Esophagus squamous epithelium (tissue), 4 donors: ENCODE results near the gene ARL13B.

Source experiments
- POLR2A ChIP-seq, 4 donors: fragments of 450-650 bp; IDR thresholded peaks; one replicate each; pipeline ENCODE4 v1.6.1; 2017; ENCODE audit warnings: antibody characterized with exemption in 4 of 4, mild to moderate bottlenecking in 4 of 4, moderate library complexity in 3 of 4
- TF ChIP-seq, protein P1 (sequence below), 6 experiments: fragments of 450-650 bp in 4 of 6; fragments of 200-600 bp in 2 of 6; sonication (generic) in 2 of 6; IDR thresholded peaks; one replicate each; pipeline ENCODE4 v1.5.1; 2016 to 2019; ENCODE audit warnings: antibody characterized with exemption in 6 of 6, mild to moderate bottlenecking in 4 of 6, moderate library complexity in 4 of 6

DNA sequence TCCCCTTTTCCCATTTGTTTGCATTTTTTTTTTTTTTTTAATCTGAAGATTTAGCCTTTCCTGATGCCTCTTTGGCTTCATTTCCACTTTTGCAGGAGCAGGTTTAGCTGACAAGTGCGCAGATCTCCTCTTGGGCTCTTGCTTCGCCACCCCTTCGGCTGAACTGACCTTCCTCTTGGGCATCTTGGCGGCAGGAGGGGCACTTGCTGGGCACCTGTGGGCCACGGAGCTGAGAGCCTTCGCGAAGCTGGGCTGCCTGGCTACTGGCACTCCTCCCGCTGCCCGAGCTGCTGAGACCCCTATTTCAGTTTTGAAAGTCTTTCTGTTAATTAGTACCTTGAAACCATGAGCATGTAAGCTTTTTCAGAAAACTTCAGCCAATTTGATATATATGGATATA lies 8.8 kb downstream of the ARL13B start:
- TF ChIP-seq, protein P1, sequence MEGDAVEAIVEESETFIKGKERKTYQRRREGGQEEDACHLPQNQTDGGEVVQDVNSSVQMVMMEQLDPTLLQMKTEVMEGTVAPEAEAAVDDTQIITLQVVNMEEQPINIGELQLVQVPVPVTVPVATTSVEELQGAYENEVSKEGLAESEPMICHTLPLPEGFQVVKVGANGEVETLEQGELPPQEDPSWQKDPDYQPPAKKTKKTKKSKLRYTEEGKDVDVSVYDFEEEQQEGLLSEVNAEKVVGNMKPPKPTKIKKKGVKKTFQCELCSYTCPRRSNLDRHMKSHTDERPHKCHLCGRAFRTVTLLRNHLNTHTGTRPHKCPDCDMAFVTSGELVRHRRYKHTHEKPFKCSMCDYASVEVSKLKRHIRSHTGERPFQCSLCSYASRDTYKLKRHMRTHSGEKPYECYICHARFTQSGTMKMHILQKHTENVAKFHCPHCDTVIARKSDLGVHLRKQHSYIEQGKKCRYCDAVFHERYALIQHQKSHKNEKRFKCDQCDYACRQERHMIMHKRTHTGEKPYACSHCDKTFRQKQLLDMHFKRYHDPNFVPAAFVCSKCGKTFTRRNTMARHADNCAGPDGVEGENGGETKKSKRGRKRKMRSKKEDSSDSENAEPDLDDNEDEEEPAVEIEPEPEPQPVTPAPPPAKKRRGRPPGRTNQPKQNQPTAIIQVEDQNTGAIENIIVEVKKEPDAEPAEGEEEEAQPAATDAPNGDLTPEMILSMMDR (IDR thresholded peaks at IDR 0.05) = no peak
- no peak for TF ChIP-seq POLR2A (IDR thresholded peaks at IDR 0.05)
